Thoracic aorta (tissue), 2 donors: ENCODE measurements around the gene JAKMIP3. TPM values are rescaled to one million over a fixed set of nuclear protein-coding genes. Genes with fewer than 3 reads are reported as not detected.

Source experiments
- ATAC-seq: fragments of 150-250 bp; one replicate; pipeline ENCODE4 v1.8.0; 2017; ENCODE audit warnings: low read depth; ENCODE audit not compliant: insufficient number of reproducible peaks, low FRiP score
- DNase-seq: peaks from one replicate; pipeline ENCODE4 v3.0.0-alpha.2; 2020; ENCODE audit warnings: low spot score
- H3K27ac ChIP-seq, 2 donors: fragments of 200-600 bp; sonication (generic); 1 replicate in 1 of 2; 2 replicates in 1 of 2; pipeline ENCODE4 v1.5.1; 2016; ENCODE audit warnings: mild to moderate bottlenecking in 2 of 2, moderate library complexity in 2 of 2
- H3K27me3 ChIP-seq: fragments of 200-600 bp; sonication (generic); replicated peaks from 2 replicates; pipeline ENCODE4 v1.6.0; 2016; ENCODE audit warnings: mild to moderate bottlenecking; ENCODE audit not compliant: insufficient read depth
- H3K36me3 ChIP-seq: fragments of 200-600 bp; sonication (generic); one replicate; pipeline ENCODE4 v1.5.1; 2016
- H3K4me1 ChIP-seq, 2 donors: fragments of 200-600 bp; sonication (generic); 1 replicate in 1 of 2; 2 replicates in 1 of 2; pipeline versions ENCODE4 v1.5.1 to v1.6.0; 2016; ENCODE audit warnings: low read depth in 2 of 2, mild to moderate bottlenecking in 1 of 2; ENCODE audit not compliant: control insufficient read depth in 1 of 2
- H3K4me3 ChIP-seq: fragments of 200-600 bp; sonication (generic); 2 replicates; pipeline ENCODE4 v1.5.1; 2016; ENCODE audit warnings: mild to moderate bottlenecking
- H3K9me3 ChIP-seq: fragments of 200-600 bp; sonication (generic); 2 replicates; pipeline ENCODE4 v1.5.1; 2016
- CTCF ChIP-seq: fragments of 200-600 bp; sonication (generic); IDR thresholded peaks from one replicate; pipeline ENCODE4 v1.5.1; 2019; ENCODE audit warnings: antibody characterized with exemption
- total RNA-seq, 2 donors: library from RNA; depleted of rRNA; stranded (reverse); fragments of >200 nt; gene quantifications; one replicate each; pipeline versions ENCODE4 v1.1.0 to v1.2.3, GENCODE V29; 2016

JAKMIP3 gene
- total RNA-seq, 2 donors from 2014 or later: 0.42 to 1.4 TPM

GRCh38 chr10:132050191-132050590, 15.6 kb upstream of the JAKMIP3 start:
- H3K4me1 ChIP-seq: no peaks in the 10 kb centered on the region
- H3K9me3 ChIP-seq: peaks cover 15% of the 10 kb centered on the region
- no peak overlapping the region for H3K4me3 ChIP-seq
- no peaks in the 10 kb centered on the region for H3K27me3 ChIP-seq
- no peak for TF ChIP-seq CTCF
- no peak overlapping the region for H3K27ac ChIP-seq
- ATAC-seq (no peak), DNase-seq (no peak)
- H3K36me3 ChIP-seq: no peaks in the 10 kb centered on the region

- Histone ChIP-seq H3K36me3 (no peaks in the 10 kb centered on the region), H3K4me3 (no peak overlapping the region), H3K9me3 (peaks cover 15% of the 10 kb centered on the region), H3K27ac (no peak overlapping the region), H3K27me3 (no peaks in the 10 kb centered on the region), H3K4me1 (no peaks in the 10 kb centered on the region)
- ATAC-seq: no peak
- TF ChIP-seq CTCF: no peak
- DNase-seq: no peak
These were observed 13.6 kb upstream of the JAKMIP3 start for GRCh38 chr10:132052124-132052523.

- H3K36me3 ChIP-seq: no peaks in the 10 kb centered on the region
- H3K9me3 ChIP-seq: peaks cover 15% of the 10 kb centered on the region
- no peak overlapping the region for H3K4me3 ChIP-seq
- no peak overlapping the region for H3K27ac ChIP-seq
- no peak for DNase-seq
- no peak for TF ChIP-seq CTCF
- no peak for ATAC-seq
- no peaks in the 10 kb centered on the region for H3K4me1 ChIP-seq
- no peaks in the 10 kb centered on the region for H3K27me3 ChIP-seq
These were observed 11.2 kb upstream of the JAKMIP3 start for GRCh38 chr10:132054564-132054963.

GRCh38 chr10:132055616-132056015, 10.1 kb upstream of the JAKMIP3 start:
- Histone ChIP-seq H3K9me3 (peaks cover 15% of the 10 kb centered on the region), H3K4me3 (no peak overlapping the region), H3K27me3 (no peaks in the 10 kb centered on the region), H3K36me3 (no peaks in the 10 kb centered on the region), H3K4me1 (no peaks in the 10 kb centered on the region), H3K27ac (no peak overlapping the region)
- DNase-seq (no peak), ATAC-seq (no peak)
- TF ChIP-seq CTCF: no peak

- no peaks in the 10 kb centered on the region for H3K27me3 ChIP-seq
- DNase-seq (no peak), ATAC-seq (no peak)
- no peaks in the 10 kb centered on the region for H3K4me1 ChIP-seq
- no peak overlapping the region for H3K4me3 ChIP-seq
- H3K36me3 ChIP-seq: no peaks in the 10 kb centered on the region
- no peak overlapping the region for H3K27ac ChIP-seq
- H3K9me3 ChIP-seq: peaks cover 10% of the 10 kb centered on the region
- no peak for TF ChIP-seq CTCF
These were observed 9.1 kb upstream of the JAKMIP3 start for GRCh38 chr10:132056663-132057062.
